RWPE2 (cell line): ENCODE measurements around the gene PXK.

Experiments used
- ATAC-seq: fragments of 200-7000 bp; cut with Tn5 transposase; 3 replicates; pipeline ENCODE4 v1.9.1; 2021; ENCODE audit warnings: low read depth
- DNase-seq: peaks from one replicate; pipeline ENCODE4 v3.0.0-alpha.2; 2020; ENCODE audit warnings: low spot score
- H3K27ac ChIP-seq: fragments of 450-650 bp; 2 replicates; pipeline ENCODE4 v1.5.1; 2017; ENCODE audit warnings: mild to moderate bottlenecking; ENCODE audit not compliant: poor library complexity, severe bottlenecking
- H3K27me3 ChIP-seq: fragments of 250-450 bp; sonication (Bioruptor Pico); 2 replicates; pipeline ENCODE4 v1.5.1; 2021; ENCODE audit warnings: mild to moderate bottlenecking, moderate library complexity; ENCODE audit not compliant: insufficient read depth, poor library complexity, severe bottlenecking
- H3K36me3 ChIP-seq: fragments of 250-450 bp; sonication (Bioruptor Pico); 2 replicates; pipeline ENCODE4 v1.5.1; 2020; ENCODE audit warnings: low read depth, mild to moderate bottlenecking, moderate library complexity
- H3K4me1 ChIP-seq: fragments of 250-450 bp; sonication (Bioruptor Pico); 2 replicates; pipeline ENCODE4 v1.5.1; 2021; ENCODE audit warnings: mild to moderate bottlenecking, moderate library complexity; ENCODE audit not compliant: insufficient read depth, poor library complexity, severe bottlenecking
- H3K4me3 ChIP-seq: fragments of 250-450 bp; sonication (Bioruptor Pico); 2 replicates; pipeline ENCODE4 v1.5.1; 2021; ENCODE audit warnings: mild to moderate bottlenecking, moderate library complexity; ENCODE audit not compliant: severe bottlenecking
- H3K9me3 ChIP-seq: fragments of 250-450 bp; sonication (Bioruptor Pico); 2 replicates; pipeline ENCODE4 v1.5.1; 2021; ENCODE audit warnings: mild to moderate bottlenecking, moderate library complexity; ENCODE audit not compliant: severe bottlenecking
- TF ChIP-seq, protein P1 (sequence below): fragments of 450-650 bp; IDR thresholded peaks from one replicate; pipeline ENCODE4 v1.5.1; 2017; ENCODE audit warnings: mild to moderate bottlenecking, moderate library complexity; ENCODE audit not compliant: poor library complexity, severe bottlenecking

PXK gene

DNA sequence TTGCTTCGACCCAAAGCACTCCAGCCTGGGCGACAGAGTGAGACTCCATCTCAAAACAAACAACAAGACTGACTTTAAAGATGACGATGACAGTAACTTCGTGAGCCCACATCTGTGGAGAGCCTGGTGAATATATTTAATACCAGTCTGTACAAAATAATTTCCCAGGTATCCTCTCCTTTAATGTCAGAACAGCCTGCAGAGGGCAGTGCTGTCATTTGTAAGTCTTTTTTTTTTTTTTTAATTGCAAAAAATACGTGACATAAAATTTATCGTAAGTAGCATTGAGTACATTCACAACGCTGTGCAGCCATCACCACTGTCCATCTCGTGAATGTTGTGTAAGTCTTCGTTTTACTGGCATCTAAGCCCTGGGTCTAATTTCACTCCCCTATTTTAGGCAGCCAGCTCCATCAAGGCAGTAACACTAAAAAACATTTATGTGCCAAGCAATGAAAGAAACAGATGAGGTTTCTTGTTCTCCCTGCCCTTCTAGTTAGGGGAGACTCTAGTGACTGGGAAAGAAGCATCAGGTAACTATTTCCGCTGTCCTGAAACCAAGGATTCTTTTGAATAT, 25.0 kb upstream of the PXK start:
- peaks cover 3% of the 10 kb centered on the region for H3K4me1 ChIP-seq
- peak overlapping the region; percentile 74 for H3K27ac ChIP-seq
- DNase-seq = no peak
- peaks cover 47% of the 10 kb centered on the region for H3K36me3 ChIP-seq
- H3K27me3 ChIP-seq = no peaks in the 10 kb centered on the region
- H3K4me3 ChIP-seq = peak overlapping the region; percentile 77
- TF ChIP-seq, protein P1, sequence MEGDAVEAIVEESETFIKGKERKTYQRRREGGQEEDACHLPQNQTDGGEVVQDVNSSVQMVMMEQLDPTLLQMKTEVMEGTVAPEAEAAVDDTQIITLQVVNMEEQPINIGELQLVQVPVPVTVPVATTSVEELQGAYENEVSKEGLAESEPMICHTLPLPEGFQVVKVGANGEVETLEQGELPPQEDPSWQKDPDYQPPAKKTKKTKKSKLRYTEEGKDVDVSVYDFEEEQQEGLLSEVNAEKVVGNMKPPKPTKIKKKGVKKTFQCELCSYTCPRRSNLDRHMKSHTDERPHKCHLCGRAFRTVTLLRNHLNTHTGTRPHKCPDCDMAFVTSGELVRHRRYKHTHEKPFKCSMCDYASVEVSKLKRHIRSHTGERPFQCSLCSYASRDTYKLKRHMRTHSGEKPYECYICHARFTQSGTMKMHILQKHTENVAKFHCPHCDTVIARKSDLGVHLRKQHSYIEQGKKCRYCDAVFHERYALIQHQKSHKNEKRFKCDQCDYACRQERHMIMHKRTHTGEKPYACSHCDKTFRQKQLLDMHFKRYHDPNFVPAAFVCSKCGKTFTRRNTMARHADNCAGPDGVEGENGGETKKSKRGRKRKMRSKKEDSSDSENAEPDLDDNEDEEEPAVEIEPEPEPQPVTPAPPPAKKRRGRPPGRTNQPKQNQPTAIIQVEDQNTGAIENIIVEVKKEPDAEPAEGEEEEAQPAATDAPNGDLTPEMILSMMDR = peak; percentile 74
- no peaks in the 10 kb centered on the region for H3K9me3 ChIP-seq
- no peak for ATAC-seq

DNA sequence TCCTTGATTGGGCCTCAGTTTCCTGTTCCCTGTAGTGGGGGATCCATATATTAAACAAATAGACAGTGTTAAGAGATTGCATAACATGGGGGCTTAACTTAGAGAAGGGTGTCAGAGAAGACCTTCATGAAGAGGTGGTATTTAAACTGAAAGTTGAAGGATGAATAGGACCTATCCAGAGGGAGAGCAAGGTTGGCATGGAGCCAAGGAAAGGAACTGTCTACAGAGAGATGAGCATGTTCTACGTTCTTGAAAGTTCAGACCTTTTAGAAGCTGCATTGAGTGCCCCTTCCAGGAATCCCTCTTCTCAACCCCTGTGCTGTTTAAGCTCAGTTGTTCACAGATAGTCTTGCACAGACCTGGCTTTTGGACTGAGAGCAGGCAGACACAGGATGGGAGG, 24.0 kb upstream of the PXK start:
- peaks cover 56% of the 10 kb centered on the region for H3K36me3 ChIP-seq

DNA sequence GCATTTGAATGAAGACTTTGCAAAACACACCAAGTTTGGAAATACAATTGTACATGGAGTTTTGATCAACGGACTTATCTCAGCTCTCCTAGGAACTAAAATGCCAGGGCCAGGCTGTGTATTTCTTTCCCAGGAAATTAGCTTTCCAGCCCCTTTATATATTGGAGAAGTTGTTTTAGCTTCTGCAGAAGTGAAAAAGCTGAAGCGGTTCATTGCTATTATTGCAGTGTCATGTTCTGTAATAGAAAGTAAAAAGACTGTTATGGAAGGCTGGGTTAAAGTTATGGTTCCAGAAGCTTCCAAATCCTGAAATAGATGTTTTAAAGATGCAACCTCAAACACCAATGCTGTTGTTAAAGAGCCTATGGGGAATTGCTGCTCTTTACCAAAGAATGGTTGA, 14.9 kb upstream of the PXK start:
- TF ChIP-seq, protein P1 = no peak
- Histone ChIP-seq H3K4me3 (no peak overlapping the region), H3K4me1 (no peaks in the 10 kb centered on the region), H3K27me3 (no peaks in the 10 kb centered on the region), H3K9me3 (no peaks in the 10 kb centered on the region), H3K36me3 (peaks cover 78% of the 10 kb centered on the region), H3K27ac (no peak overlapping the region)
- ATAC-seq (no peak), DNase-seq (no peak)

More for the DNA sequence above, 24.0 kb upstream of the PXK start:
- Histone ChIP-seq H3K27ac (no peak overlapping the region), H3K4me3 (no peak overlapping the region), H3K9me3 (no peaks in the 10 kb centered on the region), H3K27me3 (no peaks in the 10 kb centered on the region), H3K4me1 (peaks cover 3% of the 10 kb centered on the region)
- TF ChIP-seq, protein P1 = no peak
- DNase-seq = no peak
- no peak for ATAC-seq

DNA sequence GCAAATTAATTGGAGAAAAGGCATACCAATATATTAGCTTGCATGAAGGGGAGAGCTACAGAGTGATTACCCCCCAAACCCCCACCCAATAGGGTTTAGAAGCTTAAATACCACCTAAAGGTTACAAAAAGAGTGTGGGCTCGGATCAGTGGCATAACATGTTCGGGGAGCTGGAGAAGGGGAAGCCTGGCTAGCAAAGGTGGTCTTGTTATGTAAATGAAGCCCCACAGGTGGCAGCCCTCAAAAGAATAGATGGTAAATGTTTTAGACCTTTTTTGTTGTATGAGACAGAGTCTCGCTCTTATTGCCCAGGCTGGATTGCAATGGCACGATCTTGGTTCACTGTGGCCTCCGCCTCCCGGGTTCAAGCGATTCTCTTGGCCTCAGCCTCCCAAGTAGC, 10.9 kb upstream of the PXK start:
- DNase-seq = no peak
- Histone ChIP-seq H3K4me3 (no peak overlapping the region), H3K4me1 (peaks cover 5% of the 10 kb centered on the region)

DNA sequence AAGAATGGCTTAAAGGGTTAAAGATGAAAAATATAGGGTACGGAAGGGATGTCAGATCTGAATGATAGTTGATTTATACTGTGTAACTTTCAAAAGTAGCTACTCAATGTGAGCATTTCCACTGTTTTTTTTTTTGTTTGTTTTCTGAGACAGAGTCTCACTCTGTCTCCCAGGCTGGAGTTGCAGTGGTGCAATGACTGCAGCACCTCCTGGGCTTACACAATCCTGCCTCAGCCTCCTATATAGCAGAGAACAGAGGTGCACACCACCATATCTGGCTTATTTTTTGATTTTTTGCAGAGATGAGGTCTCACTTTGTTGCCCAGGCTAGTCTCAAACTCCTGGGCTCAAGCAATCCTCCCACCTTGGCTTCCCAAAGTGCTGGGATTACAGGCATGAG, 9.9 kb upstream of the PXK start:
- peaks cover 29% of the 10 kb centered on the region for H3K36me3 ChIP-seq
- no peak for DNase-seq
- no peak overlapping the region for H3K4me3 ChIP-seq
- TF ChIP-seq, protein P1 = no peak
- H3K27ac ChIP-seq = no peak overlapping the region
- no peaks in the 10 kb centered on the region for H3K27me3 ChIP-seq
- H3K4me1 ChIP-seq = peaks cover 5% of the 10 kb centered on the region
- H3K9me3 ChIP-seq = no peaks in the 10 kb centered on the region
- ATAC-seq = no peak

More for the DNA sequence above, 10.9 kb upstream of the PXK start:
- Histone ChIP-seq H3K27ac (no peak overlapping the region), H3K27me3 (no peaks in the 10 kb centered on the region), H3K9me3 (no peaks in the 10 kb centered on the region), H3K36me3 (peaks cover 39% of the 10 kb centered on the region)
- TF ChIP-seq, protein P1 = no peak
- ATAC-seq = no peak
